GM23338 (cell line): ENCODE measurements around the gene ZNF844. TPM values are rescaled to one million over a fixed set of nuclear protein-coding genes. Genes with fewer than 3 reads are reported as not detected.

Source experiments
- ATAC-seq: fragments of 200-7000 bp; cut with Tn5 transposase; 3 replicates; pipeline ENCODE4 v1.9.1; 2020
- DNase-seq: peaks from one replicate; pipeline ENCODE4 v3.0.0-alpha.2; 2015; ENCODE audit warnings: low spot score
- H2AFZ ChIP-seq: fragments of 200-600 bp; sonication (generic); 2 replicates; pipeline ENCODE4 v1.8.0; 2016; ENCODE audit warnings: antibody characterized with exemption, mild to moderate bottlenecking, moderate library complexity
- H3F3A ChIP-seq: fragments of 200-600 bp; sonication (generic); replicated peaks from 2 replicates; pipeline ENCODE4 v1.8.0; 2017; ENCODE audit warnings: antibody characterized with exemption, mixed run types, low read depth
- H3K27ac ChIP-seq: fragments of 200-600 bp; sonication (generic); 2 replicates; pipeline ENCODE4 v1.6.1; 2016; ENCODE audit warnings: low read depth
- H3K27me3 ChIP-seq: fragments of 200-600 bp; sonication (generic); 2 replicates; pipeline ENCODE4 v1.8.0; 2016; ENCODE audit warnings: mild to moderate bottlenecking, mixed run types, moderate library complexity; ENCODE audit not compliant: insufficient read depth
- H3K36me3 ChIP-seq: fragments of 200-600 bp; sonication (generic); 2 replicates; pipeline ENCODE4 v1.8.0; 2016; ENCODE audit warnings: mild to moderate bottlenecking; ENCODE audit not compliant: insufficient read depth
- H3K4me1 ChIP-seq: fragments of 200-600 bp; sonication (generic); 2 replicates; pipeline ENCODE4 v1.8.0; 2016; ENCODE audit warnings: mild to moderate bottlenecking, moderate library complexity; ENCODE audit not compliant: insufficient read depth
- H3K4me2 ChIP-seq: fragments of 200-600 bp; sonication (generic); 2 replicates; pipeline ENCODE4 v1.7.1; 2017; ENCODE audit warnings: mixed run types
- H3K4me3 ChIP-seq: fragments of 200-600 bp; sonication (generic); 2 replicates; pipeline ENCODE4 v1.6.1; 2016; ENCODE audit warnings: mixed run types
- H3K79me2 ChIP-seq: fragments of 200-600 bp; sonication (generic); replicated peaks from 2 replicates; pipeline ENCODE4 v1.8.0; 2017; ENCODE audit warnings: mild to moderate bottlenecking; ENCODE audit not compliant: insufficient read depth
- H3K9me2 ChIP-seq: fragments of 200-600 bp; sonication (generic); 2 replicates; pipeline ENCODE4 v1.8.0; 2017; ENCODE audit not compliant: insufficient read depth
- H4K20me1 ChIP-seq: fragments of 200-600 bp; sonication (generic); replicated peaks from 2 replicates; pipeline ENCODE4 v1.8.0; 2017; ENCODE audit warnings: mild to moderate bottlenecking; ENCODE audit not compliant: insufficient read depth
- H3K27ac Mint-ChIP-seq: 2 replicates; pipeline ENCODE4 v1.8.0; 2020; ENCODE audit warnings: inconsistent platforms, mild to moderate bottlenecking, moderate library complexity, mixed read lengths
- H3K27me3 Mint-ChIP-seq: 3 replicates; pipeline ENCODE4 v1.8.0; 2022; ENCODE audit warnings: low read depth, mild to moderate bottlenecking, moderate library complexity, mixed read lengths, inconsistent platforms; ENCODE audit not compliant: insufficient read depth, poor library complexity
- H3K36me3 Mint-ChIP-seq: 3 replicates; pipeline ENCODE4 v1.8.0; 2021; ENCODE audit warnings: low read depth, mild to moderate bottlenecking, inconsistent platforms, moderate library complexity, mixed read lengths
- H3K4me1 Mint-ChIP-seq: 3 replicates; pipeline ENCODE4 v1.8.0; 2020; ENCODE audit warnings: mild to moderate bottlenecking, inconsistent platforms, mixed read lengths
- H3K4me3 Mint-ChIP-seq: 3 replicates; pipeline ENCODE4 v1.8.0; 2021; ENCODE audit warnings: moderate library complexity, mild to moderate bottlenecking, inconsistent platforms, mixed read lengths
- H3K9me3 Mint-ChIP-seq: 3 replicates; pipeline ENCODE4 v1.8.0; 2020; ENCODE audit warnings: moderate library complexity, mild to moderate bottlenecking, inconsistent platforms, mixed read lengths
- CREB1 ChIP-seq: fragments of 250-450 bp; sonication (Bioruptor Pico); IDR thresholded peaks from 2 replicates; pipeline ENCODE4 v1.5.0; 2020; ENCODE audit warnings: low read depth, mild to moderate bottlenecking, moderate library complexity
- CTCF ChIP-seq, 2 experiments: fragments of 200-600 bp in 1 of 2; sonication (generic) in 1 of 2; conservative IDR thresholded peaks; 2 replicates each; pipeline versions ENCODE4 v1.5.1 to v1.6.1; 2016 to 2017; ENCODE audit warnings: antibody characterized with exemption in 2 of 2, low read depth in 2 of 2, mild to moderate bottlenecking in 2 of 2, moderate library complexity in 1 of 2
- ETS1 ChIP-seq: IDR thresholded peaks from 2 replicates; pipeline ENCODE4 v1.6.1; 2016; ENCODE audit warnings: antibody characterized with exemption
- EZH2 ChIP-seq: fragments of 200-600 bp; sonication (generic); IDR thresholded peaks from one replicate; pipeline ENCODE4 v1.8.0; 2017; ENCODE audit warnings: antibody characterized with exemption, mild to moderate bottlenecking, low read depth; ENCODE audit not compliant: unreplicated experiment
- EZH2phosphoT487 ChIP-seq: fragments of 200-600 bp; sonication (generic); IDR thresholded peaks from one replicate; pipeline ENCODE4 v1.8.1; 2018; ENCODE audit warnings: antibody characterized with exemption; ENCODE audit not compliant: unreplicated experiment
- JUNB ChIP-seq: IDR thresholded peaks from one replicate; pipeline ENCODE4 v1.6.1; 2016; ENCODE audit warnings: antibody characterized with exemption; ENCODE audit not compliant: unreplicated experiment
- NANOG ChIP-seq: IDR thresholded peaks from 2 replicates; pipeline ENCODE4 v1.6.1; 2016; ENCODE audit warnings: antibody characterized with exemption, borderline replicate concordance
- POLR2AphosphoS5 ChIP-seq: IDR thresholded peaks from 2 replicates; pipeline ENCODE4 v1.6.1; 2016; ENCODE audit warnings: antibody characterized with exemption, low read depth
- REST ChIP-seq: IDR thresholded peaks from one replicate; pipeline ENCODE4 v1.6.1; 2018; ENCODE audit warnings: antibody characterized with exemption; ENCODE audit not compliant: unreplicated experiment
- STAT1 ChIP-seq: IDR thresholded peaks from one replicate; pipeline ENCODE4 v1.6.1; 2016; ENCODE audit warnings: antibody characterized with exemption; ENCODE audit not compliant: unreplicated experiment
- ZNF114 ChIP-seq: fragments of 250-450 bp; sonication (Bioruptor Pico); IDR thresholded peaks from 2 replicates; pipeline ENCODE4 v1.5.0; 2020; ENCODE audit warnings: mild to moderate bottlenecking, moderate library complexity
- ZNF331 ChIP-seq: fragments of 250-450 bp; sonication (Bioruptor Pico); IDR thresholded peaks from 2 replicates; pipeline ENCODE4 v1.5.0; 2020; ENCODE audit warnings: low read depth, mild to moderate bottlenecking, moderate library complexity
- polyA plus RNA-seq: library from polyadenylated mRNA; unstranded; fragments of >200 nt; fragmentation: Nextera tagmentation; extraction: Ambion mirVana; gene quantifications from 2 replicates; pipeline ENCODE4 v1.2.1, GENCODE V29; 2016
- total RNA-seq: library from RNA; depleted of rRNA; stranded (reverse); fragments of >200 nt; shearing (Covaris generic); gene quantifications from 2 replicates; pipeline ENCODE4 v1.2.3, GENCODE V29; 2014

Gene ZNF844
- total and polyA plus RNA-seq, 2 experiments from 2014 or later = 2.1 to 10.5 TPM

- no peak for TF ChIP-seq REST
- TF ChIP-seq CTCF (conservative IDR thresholded peaks at IDR 0.05; ENCODE audit: low read depth in 2 of 2) = no peak
- no peak for TF ChIP-seq POLR2AphosphoS5
- no peak for TF ChIP-seq CREB1 (CRISPR knock-in tag)
- TF ChIP-seq JUNB = no peak
- no peak for TF ChIP-seq ZNF331 (CRISPR knock-in tag)
- no peak for TF ChIP-seq EZH2
- no peak for TF ChIP-seq ETS1
- TF ChIP-seq ZNF114 (CRISPR knock-in tag) = no peak
Measured at GRCh38 chr19:12015015-12015752, 49.3 kb upstream of the ZNF844 start (continued).

GRCh38 chr19:12015753-12016116 lies 48.8 kb upstream of the ZNF844 start:
- Histone ChIP-seq H3K4me1 (no peaks in the 10 kb centered on the region), H2AFZ (no peak overlapping the region), H3K27ac (no peak overlapping the region), H3K4me2 (no peak overlapping the region), H4K20me1 (no peaks in the 10 kb centered on the region), H3K27me3 (no peaks in the 10 kb centered on the region), H3F3A (no peaks in the 10 kb centered on the region), H3K4me3 (no peak overlapping the region; the same call in 1 of the 2 replicates), H3K36me3 (peaks cover 69% of the 10 kb centered on the region), H3K79me2 (peaks cover 9% of the 10 kb centered on the region), H3K9me2 (peaks cover 8% of the 10 kb centered on the region; the same call in 1 of the 2 replicates)
- H3K4me1 Mint-ChIP-seq = no peaks in the 10 kb centered on the region
- H3K4me3 Mint-ChIP-seq = no peak overlapping the region
- no peak overlapping the region for H3K27ac Mint-ChIP-seq
- peaks cover 38% of the 10 kb centered on the region for H3K36me3 Mint-ChIP-seq
- peak; percentile 26 for DNase-seq
- H3K9me3 Mint-ChIP-seq = peaks cover 94% of the 10 kb centered on the region
- H3K27me3 Mint-ChIP-seq = peaks cover 3% of the 10 kb centered on the region
- no peak for ATAC-seq
- TF ChIP-seq STAT1 (no peak), ZNF331 (CRISPR knock-in tag) (no peak), CTCF (conservative IDR thresholded peaks at IDR 0.05; ENCODE audit: low read depth in 2 of 2) (no peak), JUNB (no peak), EZH2phosphoT487 (no peak), ETS1 (no peak), REST (no peak), EZH2 (no peak), NANOG (no peak), CREB1 (CRISPR knock-in tag) (no peak), POLR2AphosphoS5 (no peak), ZNF114 (CRISPR knock-in tag) (no peak)
